ENCODE measurements around the gene SMIM7. TPM values are rescaled to one million over a fixed set of nuclear protein-coding genes. Genes with fewer than 3 reads are reported as not detected.

The SMIM7 gene
- total RNA-seq, 1 experiment from 2014 or later, result 77.6 TPM

- H2AFZ ChIP-seq (ENCODE audit: low read length), result no peak overlapping the region
- no peak overlapping the region for H4K8ac ChIP-seq (replicated peaks; ENCODE audit: insufficient read length, low read depth, low read length)
- no peaks in the 10 kb centered on the region for H3K27me3 ChIP-seq (ENCODE audit: insufficient read depth, low read length)
- H3T11ph ChIP-seq (ENCODE audit: low read length), result no peak overlapping the region
- no peak overlapping the region for H2BK120ac ChIP-seq (ENCODE audit: low read depth, low read length, poor library complexity, severe bottlenecking)
- no peak overlapping the region for H2BK5ac ChIP-seq (ENCODE audit: insufficient read length, low read length)
- WGBS (ENCODE audit: extremely low coverage, insufficient read length, low lambda C conversion rate), result no CpG with 5 or more reads among the region's 4 CpGs
- Mint-ChIP-seq H3K4me3 (no peak overlapping the region), H3K4me1 (no peaks in the 10 kb centered on the region; a peak in 1 of 4 replicates), H3K27me3 (ENCODE audit: low read depth) (no peaks in the 10 kb centered on the region), H3K27ac (no peak overlapping the region; a peak in 1 of 7 replicates), H3K36me3 (ENCODE audit: insufficient read depth in 1 of 3, low read depth in 3 of 3) (no peaks in the 10 kb centered on the region), H3K9me3 (no peaks in the 10 kb centered on the region)
- no peak overlapping the region for H2BK15ac ChIP-seq (ENCODE audit: low read depth, low read length)
- no peak overlapping the region for H4K5ac ChIP-seq (ENCODE audit: insufficient read length, low read depth, low read length)
- DNase-seq, result no peak
- no peak overlapping the region for H2AK5ac ChIP-seq (ENCODE audit: insufficient read length, low read length)
- H4K91ac ChIP-seq (ENCODE audit: insufficient read length, low read depth, low read length), result no peak overlapping the region
- H3K79me2 ChIP-seq (ENCODE audit: insufficient read depth, low read length), result peaks cover 21% of the 10 kb centered on the region; the same call in 1 of the 2 replicates
- no peak overlapping the region for H3K27ac ChIP-seq (ENCODE audit: insufficient read length, low read depth, low read length)
- no peaks in the 10 kb centered on the region for H3K9me3 ChIP-seq (ENCODE audit: control insufficient read depth, low read depth, low read length)
- no peak overlapping the region for H2BK20ac ChIP-seq (ENCODE audit: low read depth, low read length, poor library complexity, severe bottlenecking)
- no peak overlapping the region for H3K14ac ChIP-seq (ENCODE audit: insufficient read depth, low read length)
- H3K4me1 ChIP-seq (ENCODE audit: insufficient read depth, low read length), result no peaks in the 10 kb centered on the region
- H3K18ac ChIP-seq (ENCODE audit: insufficient read length, low read depth, low read length), result no peak overlapping the region
- H3K56ac ChIP-seq (ENCODE audit: insufficient read length, low read depth, low read length), result no peak overlapping the region
- peaks cover 4% of the 10 kb centered on the region for H4K20me1 ChIP-seq (ENCODE audit: control insufficient read depth, insufficient read depth, insufficient read length)
- TF ChIP-seq CTCF (conservative IDR thresholded peaks at IDR 0.05), result no peak
- peaks cover 10% of the 10 kb centered on the region for H3K79me1 ChIP-seq (ENCODE audit: insufficient read depth, low read depth, low read length, poor library complexity, severe bottlenecking)
- H3K4me2 ChIP-seq (ENCODE audit: insufficient read depth, insufficient read length, low read length), result no peak overlapping the region
- H2BK12ac ChIP-seq (ENCODE audit: insufficient read length, low read depth, low read length), result no peak overlapping the region
- H3K23me2 ChIP-seq (ENCODE audit: insufficient read length, low read depth, low read length, poor library complexity, severe bottlenecking), result no peaks in the 10 kb centered on the region
- no peak overlapping the region for H3K23ac ChIP-seq (ENCODE audit: insufficient read length, low read depth, low read length)
- no peak overlapping the region for H3K4ac ChIP-seq (ENCODE audit: low read depth, low read length)
- H3K9ac ChIP-seq (ENCODE audit: extremely low read depth, insufficient read length, low read length), result no peak overlapping the region
Measured at GRCh38 chr19:16598848-16599247, 61.1 kb downstream of the SMIM7 start.

Data from H9 (cell line).